Peyer's patch (tissue), 4 donors: ENCODE data around the gene MXD3.

Experiments used
- POLR2A ChIP-seq, 2 donors: fragments of 450-650 bp; IDR thresholded peaks; one replicate each; pipeline ENCODE4 v1.5.1; 2017; ENCODE audit warnings: antibody characterized with exemption in 2 of 2, mild to moderate bottlenecking in 2 of 2, moderate library complexity in 2 of 2
- TF ChIP-seq, protein P1 (sequence below), 6 experiments: fragments of 450-650 bp in 4 of 6; fragments of 200-600 bp in 2 of 6; sonication (generic) in 1 of 6; IDR thresholded peaks; one replicate each; pipeline ENCODE4 v1.5.1; 2017 to 2019; ENCODE audit warnings: antibody characterized with exemption in 6 of 6, mild to moderate bottlenecking in 3 of 6, moderate library complexity in 1 of 6

DNA sequence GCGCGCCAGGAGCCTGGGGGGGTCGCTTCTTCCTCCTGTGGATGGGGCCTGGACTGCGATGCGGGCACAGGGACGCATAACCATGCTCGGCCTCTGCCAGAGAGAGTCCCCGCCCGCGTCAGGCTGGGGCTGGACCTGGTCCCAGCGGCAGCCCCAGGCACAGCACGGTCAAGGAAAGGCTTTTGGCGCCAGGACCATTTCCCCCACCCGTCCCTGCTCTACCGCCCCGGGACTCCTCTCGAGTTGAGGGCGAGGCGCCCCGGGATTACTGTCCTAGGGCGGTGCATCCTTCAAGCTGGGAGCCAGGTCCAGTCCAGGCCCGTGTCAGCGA is 341 bp downstream of the MXD3 start:
- TF ChIP-seq, protein P1, sequence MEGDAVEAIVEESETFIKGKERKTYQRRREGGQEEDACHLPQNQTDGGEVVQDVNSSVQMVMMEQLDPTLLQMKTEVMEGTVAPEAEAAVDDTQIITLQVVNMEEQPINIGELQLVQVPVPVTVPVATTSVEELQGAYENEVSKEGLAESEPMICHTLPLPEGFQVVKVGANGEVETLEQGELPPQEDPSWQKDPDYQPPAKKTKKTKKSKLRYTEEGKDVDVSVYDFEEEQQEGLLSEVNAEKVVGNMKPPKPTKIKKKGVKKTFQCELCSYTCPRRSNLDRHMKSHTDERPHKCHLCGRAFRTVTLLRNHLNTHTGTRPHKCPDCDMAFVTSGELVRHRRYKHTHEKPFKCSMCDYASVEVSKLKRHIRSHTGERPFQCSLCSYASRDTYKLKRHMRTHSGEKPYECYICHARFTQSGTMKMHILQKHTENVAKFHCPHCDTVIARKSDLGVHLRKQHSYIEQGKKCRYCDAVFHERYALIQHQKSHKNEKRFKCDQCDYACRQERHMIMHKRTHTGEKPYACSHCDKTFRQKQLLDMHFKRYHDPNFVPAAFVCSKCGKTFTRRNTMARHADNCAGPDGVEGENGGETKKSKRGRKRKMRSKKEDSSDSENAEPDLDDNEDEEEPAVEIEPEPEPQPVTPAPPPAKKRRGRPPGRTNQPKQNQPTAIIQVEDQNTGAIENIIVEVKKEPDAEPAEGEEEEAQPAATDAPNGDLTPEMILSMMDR (IDR thresholded peaks at IDR 0.05): peak in 2 of 6 experiments; percentile 6
- TF ChIP-seq POLR2A (IDR thresholded peaks at IDR 0.05): no peak
